Measurements from ENCODE around the gene RASA3. TPM values are rescaled to one million over a fixed set of nuclear protein-coding genes. Genes with fewer than 3 reads are reported as not detected.

Gene RASA3
- total and polyA plus RNA-seq, 2 of the 8 experiments (the other 6 are each of a cell fraction or from before 2014, with no cell fraction given) = 7.5 to 21.9 TPM

DNA sequence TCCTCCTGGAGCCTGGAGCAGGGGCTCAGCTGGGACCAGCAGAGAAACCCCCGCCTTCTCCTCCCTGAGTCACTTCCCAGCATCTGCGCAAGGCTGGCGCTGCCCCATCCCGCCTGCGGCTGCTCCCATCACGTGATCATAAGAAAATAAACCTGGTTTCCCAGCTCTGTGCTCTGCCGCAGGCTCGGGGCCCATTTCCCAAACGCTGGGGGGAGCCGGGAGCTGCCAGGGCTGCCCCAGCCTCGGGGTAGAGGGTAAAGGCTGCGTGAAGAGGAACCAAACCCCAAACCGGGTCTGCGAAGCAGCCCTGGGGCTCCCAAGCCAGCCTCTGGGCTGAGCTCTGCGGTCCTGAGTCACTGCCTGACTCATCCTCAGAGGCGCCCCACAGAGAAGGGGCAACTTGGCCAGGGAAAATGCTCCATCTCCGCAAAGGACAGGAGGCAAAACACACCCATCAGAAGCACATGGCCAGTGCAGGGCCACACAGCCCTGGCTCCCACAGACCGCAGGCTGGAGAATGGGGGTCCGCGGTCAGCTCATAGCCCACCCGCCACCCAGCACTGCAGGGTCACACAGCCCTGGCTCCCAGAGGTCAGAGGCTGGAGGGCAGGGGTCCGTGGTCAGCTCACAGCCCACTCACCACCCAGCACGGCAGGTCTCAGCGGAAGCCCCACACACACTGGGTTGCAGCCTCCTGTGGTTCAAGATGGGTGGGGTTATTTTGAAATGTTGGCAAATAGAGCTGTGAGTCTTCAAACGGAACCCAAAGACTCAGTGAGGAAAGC, 67.1 kb downstream of the RASA3 start (continued):
- TF ChIP-seq EP300 (IDR thresholded peaks at IDR 0.05; ENCODE audit: borderline replicate concordance in 1 of 2, low read depth in 2 of 2, low read length in 2 of 2) = no peak
- TF ChIP-seq KDM1A (IDR thresholded peaks at IDR 0.05; ENCODE audit: borderline replicate concordance, low read length) = no peak
- TF ChIP-seq CHD2 (IDR thresholded peaks at IDR 0.05; ENCODE audit: low read length) = no peak
- TF ChIP-seq, protein P1, sequence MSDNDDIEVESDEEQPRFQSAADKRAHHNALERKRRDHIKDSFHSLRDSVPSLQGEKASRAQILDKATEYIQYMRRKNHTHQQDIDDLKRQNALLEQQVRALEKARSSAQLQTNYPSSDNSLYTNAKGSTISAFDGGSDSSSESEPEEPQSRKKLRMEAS (IDR thresholded peaks at IDR 0.05) = 0 out of 2 replicates have a peak, but pooled peaks have one; percentile 48
- TF ChIP-seq JUND (IDR thresholded peaks at IDR 0.05; ENCODE audit: low read length) = peak; percentile 94
- no peak for TF ChIP-seq SP4 (IDR thresholded peaks at IDR 0.05; ENCODE audit: low read length)
- TF ChIP-seq TAF1 (IDR thresholded peaks at IDR 0.05; ENCODE audit: low read depth, low read length) = 0 out of 2 replicates have a peak, but pooled peaks have one; percentile 5
- peak; percentile 87 for TF ChIP-seq USF2 (IDR thresholded peaks at IDR 0.05; ENCODE audit: low read length)
- TF ChIP-seq BRCA1 (IDR thresholded peaks at IDR 0.05; ENCODE audit: low read depth, low read length) = no peak
- no peak for TF ChIP-seq FOSL1 (IDR thresholded peaks at IDR 0.05; ENCODE audit: insufficient read depth, low read depth, low read length)
- peak; percentile 95 for TF ChIP-seq BACH1 (IDR thresholded peaks at IDR 0.05; ENCODE audit: low read length)
- peak; percentile 62; the same call in 1 of the 2 replicates for TF ChIP-seq JUN (IDR thresholded peaks at IDR 0.05; ENCODE audit: low read depth, low read length)
- no peak for TF ChIP-seq BCL11A (IDR thresholded peaks at IDR 0.05; ENCODE audit: low read depth in 2 of 2, low read length in 2 of 2)
- no peak for TF ChIP-seq CREB1 (IDR thresholded peaks at IDR 0.05)
- TF ChIP-seq ASH2L (IDR thresholded peaks at IDR 0.05; ENCODE audit: low read length) = peak; percentile 88
- TF ChIP-seq, protein P2, sequence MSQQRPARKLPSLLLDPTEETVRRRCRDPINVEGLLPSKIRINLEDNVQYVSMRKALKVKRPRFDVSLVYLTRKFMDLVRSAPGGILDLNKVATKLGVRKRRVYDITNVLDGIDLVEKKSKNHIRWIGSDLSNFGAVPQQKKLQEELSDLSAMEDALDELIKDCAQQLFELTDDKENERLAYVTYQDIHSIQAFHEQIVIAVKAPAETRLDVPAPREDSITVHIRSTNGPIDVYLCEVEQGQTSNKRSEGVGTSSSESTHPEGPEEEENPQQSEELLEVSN (IDR thresholded peaks at IDR 0.05) = no peak; the same call in none of the 2 replicates
- TF ChIP-seq SAP30 (IDR thresholded peaks at IDR 0.05; ENCODE audit: insufficient read depth, insufficient replicate concordance, low read length) = no peak
- peak in 1 of 2 experiments; percentile 42; a peak in 1 of 3 replicates for TF ChIP-seq POLR2A (IDR thresholded peaks at IDR 0.05; ENCODE audit: control extremely low read depth in 1 of 2, low read depth in 2 of 2, low read length in 2 of 2)
- TF ChIP-seq RNF2 (IDR thresholded peaks at IDR 0.05; ENCODE audit: borderline replicate concordance, low read depth, low read length, missing control alignments, poor library complexity, severe bottlenecking) = peak; percentile 23
- no peak for TF ChIP-seq KDM4A (IDR thresholded peaks at IDR 0.05; ENCODE audit: low read depth, low read length, severe bottlenecking)
